GM23338 (cell line): ENCODE results near the gene METTL22. TPM values are rescaled to one million over a fixed set of nuclear protein-coding genes. Genes with fewer than 3 reads are reported as not detected.

Source experiments
- ATAC-seq: fragments of 200-7000 bp; cut with Tn5 transposase; 3 replicates; pipeline ENCODE4 v1.9.1; 2020
- DNase-seq: peaks from one replicate; pipeline ENCODE4 v3.0.0-alpha.2; 2015; ENCODE audit warnings: low spot score
- H2AFZ ChIP-seq: fragments of 200-600 bp; sonication (generic); 2 replicates; pipeline ENCODE4 v1.8.0; 2016; ENCODE audit warnings: antibody characterized with exemption, mild to moderate bottlenecking, moderate library complexity
- H3F3A ChIP-seq: fragments of 200-600 bp; sonication (generic); replicated peaks from 2 replicates; pipeline ENCODE4 v1.8.0; 2017; ENCODE audit warnings: antibody characterized with exemption, mixed run types, low read depth
- H3K27ac ChIP-seq: fragments of 200-600 bp; sonication (generic); 2 replicates; pipeline ENCODE4 v1.6.1; 2016; ENCODE audit warnings: low read depth
- H3K27me3 ChIP-seq: fragments of 200-600 bp; sonication (generic); 2 replicates; pipeline ENCODE4 v1.8.0; 2016; ENCODE audit warnings: mild to moderate bottlenecking, mixed run types, moderate library complexity; ENCODE audit not compliant: insufficient read depth
- H3K36me3 ChIP-seq: fragments of 200-600 bp; sonication (generic); 2 replicates; pipeline ENCODE4 v1.8.0; 2016; ENCODE audit warnings: mild to moderate bottlenecking; ENCODE audit not compliant: insufficient read depth
- H3K4me1 ChIP-seq: fragments of 200-600 bp; sonication (generic); 2 replicates; pipeline ENCODE4 v1.8.0; 2016; ENCODE audit warnings: mild to moderate bottlenecking, moderate library complexity; ENCODE audit not compliant: insufficient read depth
- H3K4me2 ChIP-seq: fragments of 200-600 bp; sonication (generic); 2 replicates; pipeline ENCODE4 v1.7.1; 2017; ENCODE audit warnings: mixed run types
- H3K4me3 ChIP-seq: fragments of 200-600 bp; sonication (generic); 2 replicates; pipeline ENCODE4 v1.6.1; 2016; ENCODE audit warnings: mixed run types
- H3K79me2 ChIP-seq: fragments of 200-600 bp; sonication (generic); replicated peaks from 2 replicates; pipeline ENCODE4 v1.8.0; 2017; ENCODE audit warnings: mild to moderate bottlenecking; ENCODE audit not compliant: insufficient read depth
- H3K9me2 ChIP-seq: fragments of 200-600 bp; sonication (generic); 2 replicates; pipeline ENCODE4 v1.8.0; 2017; ENCODE audit not compliant: insufficient read depth
- H4K20me1 ChIP-seq: fragments of 200-600 bp; sonication (generic); replicated peaks from 2 replicates; pipeline ENCODE4 v1.8.0; 2017; ENCODE audit warnings: mild to moderate bottlenecking; ENCODE audit not compliant: insufficient read depth
- H3K27ac Mint-ChIP-seq: 2 replicates; pipeline ENCODE4 v1.8.0; 2020; ENCODE audit warnings: inconsistent platforms, mild to moderate bottlenecking, moderate library complexity, mixed read lengths
- H3K27me3 Mint-ChIP-seq: 3 replicates; pipeline ENCODE4 v1.8.0; 2022; ENCODE audit warnings: low read depth, mild to moderate bottlenecking, moderate library complexity, mixed read lengths, inconsistent platforms; ENCODE audit not compliant: insufficient read depth, poor library complexity
- H3K36me3 Mint-ChIP-seq: 3 replicates; pipeline ENCODE4 v1.8.0; 2021; ENCODE audit warnings: low read depth, mild to moderate bottlenecking, inconsistent platforms, moderate library complexity, mixed read lengths
- H3K4me1 Mint-ChIP-seq: 3 replicates; pipeline ENCODE4 v1.8.0; 2020; ENCODE audit warnings: mild to moderate bottlenecking, inconsistent platforms, mixed read lengths
- H3K4me3 Mint-ChIP-seq: 3 replicates; pipeline ENCODE4 v1.8.0; 2021; ENCODE audit warnings: moderate library complexity, mild to moderate bottlenecking, inconsistent platforms, mixed read lengths
- H3K9me3 Mint-ChIP-seq: 3 replicates; pipeline ENCODE4 v1.8.0; 2020; ENCODE audit warnings: moderate library complexity, mild to moderate bottlenecking, inconsistent platforms, mixed read lengths
- CTCF ChIP-seq, 2 experiments: fragments of 200-600 bp in 1 of 2; sonication (generic) in 1 of 2; conservative IDR thresholded peaks; 2 replicates each; pipeline versions ENCODE4 v1.5.1 to v1.6.1; 2016 to 2017; ENCODE audit warnings: antibody characterized with exemption in 2 of 2, low read depth in 2 of 2, mild to moderate bottlenecking in 2 of 2, moderate library complexity in 1 of 2
- EZH2 ChIP-seq: fragments of 200-600 bp; sonication (generic); IDR thresholded peaks from one replicate; pipeline ENCODE4 v1.8.0; 2017; ENCODE audit warnings: antibody characterized with exemption, mild to moderate bottlenecking, low read depth; ENCODE audit not compliant: unreplicated experiment
- JUNB ChIP-seq: IDR thresholded peaks from one replicate; pipeline ENCODE4 v1.6.1; 2016; ENCODE audit warnings: antibody characterized with exemption; ENCODE audit not compliant: unreplicated experiment
- POLR2AphosphoS5 ChIP-seq: IDR thresholded peaks from 2 replicates; pipeline ENCODE4 v1.6.1; 2016; ENCODE audit warnings: antibody characterized with exemption, low read depth
- REST ChIP-seq: IDR thresholded peaks from one replicate; pipeline ENCODE4 v1.6.1; 2018; ENCODE audit warnings: antibody characterized with exemption; ENCODE audit not compliant: unreplicated experiment
- STAT1 ChIP-seq: IDR thresholded peaks from one replicate; pipeline ENCODE4 v1.6.1; 2016; ENCODE audit warnings: antibody characterized with exemption; ENCODE audit not compliant: unreplicated experiment
- ZNF462 ChIP-seq: fragments of 250-450 bp; sonication (Bioruptor Pico); IDR thresholded peaks from 2 replicates; pipeline ENCODE4 v1.5.0; 2020; ENCODE audit warnings: mild to moderate bottlenecking, moderate library complexity
- polyA plus RNA-seq: library from polyadenylated mRNA; unstranded; fragments of >200 nt; fragmentation: Nextera tagmentation; extraction: Ambion mirVana; gene quantifications from 2 replicates; pipeline ENCODE4 v1.2.1, GENCODE V29; 2016
- total RNA-seq: library from RNA; depleted of rRNA; stranded (reverse); fragments of >200 nt; shearing (Covaris generic); gene quantifications from 2 replicates; pipeline ENCODE4 v1.2.3, GENCODE V29; 2014

METTL22 gene
- total and polyA plus RNA-seq, 2 experiments from 2014 or later: 51.4 to 51.8 TPM

- TF ChIP-seq ZNF462 (CRISPR knock-in tag): no peak
- no peak for TF ChIP-seq STAT1
- no peak for TF ChIP-seq POLR2AphosphoS5
- TF ChIP-seq CTCF (conservative IDR thresholded peaks at IDR 0.05; ENCODE audit: low read depth in 2 of 2): no peak
These were observed 62.1 kb downstream of the METTL22 start (continued) for GRCh38 chr16:8683640-8684039.

- no peak for ATAC-seq
- no peaks in the 10 kb centered on the region for H3K79me2 ChIP-seq
- peaks cover 9% of the 10 kb centered on the region for H3K9me3 Mint-ChIP-seq
- no peak for DNase-seq
- no peak overlapping the region; the same call in 2 of the 3 replicates for H3K4me3 Mint-ChIP-seq
- no peak overlapping the region for H3K27ac ChIP-seq
- peaks cover 15% of the 10 kb centered on the region for H3K4me1 Mint-ChIP-seq
- H2AFZ ChIP-seq: peak overlapping the region; percentile 66
- no peaks in the 10 kb centered on the region for H3K9me2 ChIP-seq
- H3K36me3 ChIP-seq: no peaks in the 10 kb centered on the region; the same call in 1 of the 2 replicates
- TF ChIP-seq JUNB (no peak), CTCF (conservative IDR thresholded peaks at IDR 0.05; ENCODE audit: low read depth in 2 of 2) (no peak), REST (no peak), EZH2 (no peak)
- H3K27me3 ChIP-seq: no peaks in the 10 kb centered on the region
- H4K20me1 ChIP-seq: no peaks in the 10 kb centered on the region
- 0 out of 2 replicates have a peak, but pooled peaks cover 12% of the 10 kb centered on the region for H3K4me1 ChIP-seq
- H3K4me2 ChIP-seq: peak overlapping the region; percentile 38
- no peaks in the 10 kb centered on the region for H3K27me3 Mint-ChIP-seq
- H3F3A ChIP-seq: no peaks in the 10 kb centered on the region
- H3K36me3 Mint-ChIP-seq: peaks cover 9% of the 10 kb centered on the region
- no peak overlapping the region for H3K27ac Mint-ChIP-seq
- no peak overlapping the region for H3K4me3 ChIP-seq
These were observed 64.1 kb downstream of the METTL22 start for GRCh38 chr16:8685617-8686016.
